ENCODE results near the gene MYO1E.
"Not testable (repeated sequence)": the region's sequence is repeated elsewhere in the genome, so short reads cannot be mapped to it uniquely, and the experiment has no call there.

The MYO1E gene

DNA sequence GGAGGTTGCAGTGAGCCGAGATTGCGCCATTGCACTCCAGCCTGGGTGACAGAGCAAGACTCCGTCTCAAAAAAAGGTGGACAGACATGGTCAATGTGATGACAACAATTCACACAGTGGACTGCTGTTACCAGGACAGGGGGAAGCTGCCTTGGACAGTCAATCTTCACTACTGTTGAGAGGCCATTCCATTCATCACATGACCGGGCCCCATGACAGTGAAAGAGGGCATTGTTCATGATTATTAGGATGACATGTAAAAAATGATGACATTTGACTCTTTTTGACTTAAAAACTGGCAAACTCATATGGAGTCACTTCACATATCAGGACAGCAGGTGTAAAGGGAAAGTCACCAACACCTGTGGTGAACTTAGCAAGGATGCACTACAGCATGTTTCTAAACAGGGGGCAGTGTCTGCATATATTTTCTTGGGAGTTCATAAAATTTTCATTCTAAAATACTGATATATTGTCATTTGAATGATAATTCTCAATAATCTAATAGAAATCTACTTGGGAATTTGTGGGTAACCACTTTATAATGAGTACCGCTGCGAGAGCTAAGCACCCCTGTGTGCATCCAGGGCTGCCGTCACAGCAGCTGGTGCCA lies 200.3 kb downstream of the MYO1E start:
- no peak for DNase-seq (ENCODE audit: extremely low read depth in 1 of 2, low read depth in 1 of 2)

DNA sequence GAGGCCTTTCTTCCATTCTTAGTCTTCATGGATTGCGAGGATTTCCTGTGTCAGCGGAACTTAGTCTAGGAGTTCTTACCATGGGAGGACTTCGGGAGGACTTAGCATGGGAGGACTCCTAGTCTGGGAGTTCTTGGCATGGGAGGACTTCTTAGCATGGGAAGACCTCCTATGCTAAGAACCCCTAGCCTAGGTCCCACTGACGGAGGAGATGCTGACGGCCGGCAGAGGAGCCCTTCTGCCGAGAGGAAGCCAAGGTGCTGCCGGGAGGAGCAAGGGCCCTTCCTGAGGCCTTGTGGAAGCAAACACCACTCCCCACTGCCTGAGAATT lies 201.6 kb downstream of the MYO1E start:
- no peak for DNase-seq (ENCODE audit: extremely low read depth in 1 of 2, low read depth in 1 of 2)

DNA sequence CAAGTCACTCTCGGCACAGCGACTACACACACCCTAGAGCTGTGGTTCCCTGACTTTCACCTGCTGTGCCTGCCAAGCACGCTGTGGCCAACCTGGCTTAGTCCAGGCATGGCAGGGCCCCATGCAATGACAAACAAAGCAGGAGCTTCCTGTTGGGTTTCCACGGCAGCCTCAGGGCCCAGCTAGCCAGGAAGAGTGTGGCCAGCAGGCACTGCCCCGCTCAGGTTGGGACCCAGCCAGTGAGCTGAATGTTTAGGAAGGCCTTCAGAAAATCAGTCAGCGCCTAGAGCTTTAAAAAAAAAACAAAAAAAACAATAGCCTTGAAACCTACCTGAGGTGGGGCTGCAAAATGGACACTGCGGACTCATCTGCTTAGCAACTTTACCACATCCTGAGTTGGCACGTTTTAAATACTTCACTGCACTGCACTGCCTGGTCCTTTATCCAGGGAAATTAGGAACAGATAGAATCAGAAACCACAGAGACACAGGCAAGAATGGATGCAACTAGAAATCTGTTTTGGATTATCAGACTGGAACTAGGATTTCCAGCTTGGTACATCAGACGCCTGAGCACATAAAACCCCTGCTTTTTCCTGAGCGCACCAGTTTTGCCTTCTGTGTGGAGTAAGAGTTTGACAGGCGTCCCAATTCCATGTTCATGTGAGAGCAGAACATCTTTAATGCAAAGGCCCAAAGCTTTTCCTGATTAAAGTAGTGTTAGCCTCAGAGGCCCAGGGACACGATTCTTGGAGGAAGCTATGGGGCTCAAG lies 202.2 kb downstream of the MYO1E start:
- no peak for DNase-seq (ENCODE audit: extremely low read depth in 1 of 2, low read depth in 1 of 2)

DNA sequence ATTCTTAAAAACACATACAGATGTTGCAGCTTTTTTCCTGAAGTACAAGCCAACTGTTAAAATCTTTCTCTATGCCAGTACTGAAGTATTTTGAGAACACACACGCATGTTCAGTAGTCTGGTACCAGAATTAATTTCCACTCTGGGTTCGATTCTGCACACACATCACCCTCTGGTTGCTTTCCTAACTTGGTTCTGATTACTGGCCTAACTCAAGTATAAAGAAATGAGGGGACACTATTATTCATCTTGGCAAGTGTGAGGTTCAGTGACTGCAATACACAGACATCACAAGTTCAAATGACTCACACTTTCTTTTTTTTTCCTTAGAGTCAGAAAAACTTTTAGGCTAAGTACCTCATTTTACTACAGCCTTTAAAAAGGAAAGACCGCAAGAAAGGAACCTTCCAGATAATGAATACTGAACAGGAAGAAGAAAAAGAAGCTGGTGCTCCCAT lies 203.4 kb downstream of the MYO1E start:
- DNase-seq (ENCODE audit: extremely low read depth in 1 of 2, low read depth in 1 of 2) = no peak

DNA sequence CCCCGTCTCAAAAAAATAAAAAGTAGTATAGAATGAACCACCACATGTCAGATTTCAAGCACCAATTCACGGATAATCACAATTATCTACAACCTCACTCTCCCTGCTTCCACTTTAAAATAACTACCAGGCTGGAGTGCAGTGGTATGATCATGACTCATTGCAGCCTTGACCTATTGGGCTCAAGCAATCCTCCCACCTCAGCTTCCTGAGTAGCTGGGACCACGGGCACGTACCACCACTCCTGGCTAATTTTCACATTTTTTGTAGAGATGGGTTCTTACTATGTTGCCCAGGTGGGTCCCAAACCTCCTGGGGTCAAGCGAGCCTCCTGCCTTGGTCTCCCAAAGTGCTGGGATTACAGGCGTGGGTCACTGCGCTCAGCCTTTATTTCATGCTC lies 204.1 kb downstream of the MYO1E start:
- no peak for DNase-seq (ENCODE audit: extremely low read depth in 1 of 2, low read depth in 1 of 2)

DNA sequence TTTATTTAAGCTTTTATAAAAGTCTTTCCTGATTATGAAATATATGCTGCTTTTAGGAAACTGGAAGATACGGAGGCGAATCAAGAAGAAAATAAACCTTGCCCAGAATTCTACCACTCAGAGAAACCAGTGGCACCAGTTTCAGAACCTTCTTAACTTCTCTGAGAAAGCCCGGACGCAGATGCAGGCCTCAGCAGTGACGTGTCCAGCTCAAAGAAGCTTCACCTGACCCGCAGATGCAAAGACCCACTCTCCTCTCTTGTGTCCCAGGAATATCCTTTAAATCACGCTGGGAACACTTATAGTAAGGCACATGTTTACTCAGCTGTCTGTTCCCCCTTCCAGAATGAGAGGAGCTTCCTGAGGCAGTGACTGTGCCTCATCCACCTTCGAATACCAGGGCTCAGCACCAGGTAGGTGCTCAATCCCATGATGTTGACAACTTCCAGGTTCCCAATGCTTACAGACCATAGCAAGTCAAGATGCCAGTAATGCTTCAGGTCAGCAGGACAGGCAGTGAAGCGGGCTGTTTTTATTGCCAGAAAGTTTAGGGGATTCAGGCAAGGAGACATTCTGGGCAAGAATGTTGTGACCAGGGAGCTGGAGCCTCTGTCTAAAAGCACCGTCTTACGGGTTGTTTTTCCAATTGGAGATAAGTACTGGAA lies 205.9 kb downstream of the MYO1E start:
- DNase-seq (ENCODE audit: extremely low read depth in 1 of 2, low read depth in 1 of 2) = no peak

DNA sequence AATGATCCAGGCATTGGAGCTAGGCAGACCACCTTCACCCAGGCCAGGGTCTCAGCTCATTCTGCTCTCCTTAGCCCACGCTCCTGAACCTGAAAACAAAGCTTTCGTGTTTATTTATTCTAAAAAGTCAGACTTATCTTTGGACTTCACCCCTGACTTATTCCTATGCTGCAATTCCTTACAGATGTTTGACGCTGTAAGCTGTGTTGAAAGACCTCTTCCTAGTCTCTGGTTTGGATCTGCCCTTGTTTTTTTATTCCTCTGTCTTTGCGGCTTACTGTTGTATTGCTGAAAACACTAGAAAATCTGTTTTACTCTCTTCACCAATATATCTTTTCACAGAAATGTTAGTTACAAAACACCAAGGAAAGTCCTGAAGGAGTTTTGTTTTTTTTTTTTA lies 206.5 kb downstream of the MYO1E start:
- no peak for DNase-seq (ENCODE audit: extremely low read depth in 1 of 2, low read depth in 1 of 2)

DNA sequence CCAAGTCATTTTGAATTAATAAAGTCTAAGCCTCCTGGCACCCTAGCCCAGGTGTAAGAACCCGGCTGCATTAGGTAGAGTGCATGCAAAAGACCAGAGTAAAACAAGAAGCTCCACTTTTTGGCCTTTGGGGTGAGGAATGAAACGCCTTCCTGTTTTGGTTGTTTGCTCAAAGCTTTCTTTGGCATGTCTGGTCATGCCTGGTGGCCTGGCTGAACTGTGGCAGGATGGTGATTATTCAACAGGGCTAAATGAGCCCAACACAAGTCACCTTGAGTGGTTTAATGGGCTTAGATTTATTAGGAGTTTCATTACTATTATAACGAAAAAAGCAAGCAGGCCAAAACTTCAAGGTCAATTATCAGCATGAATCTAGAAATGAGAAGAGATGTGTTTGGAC lies 206.9 kb downstream of the MYO1E start:
- DNase-seq (ENCODE audit: extremely low read depth in 1 of 2, low read depth in 1 of 2) = no peak

- DNase-seq (ENCODE audit: extremely low read depth in 1 of 2, low read depth in 1 of 2) = not testable (repeated sequence)
Measured at GRCh38 chr15:59162080-59162479, 210.6 kb downstream of the MYO1E start.

GRCh38 chr15:59160880-59161593 lies 211.6 kb downstream of the MYO1E start:
- DNase-seq (ENCODE audit: extremely low read depth in 1 of 2, low read depth in 1 of 2) = no peak

GRCh38 chr15:59159210-59159609 lies 213.5 kb downstream of the MYO1E start:
- no peak for DNase-seq (ENCODE audit: extremely low read depth in 1 of 2, low read depth in 1 of 2)

DNA sequence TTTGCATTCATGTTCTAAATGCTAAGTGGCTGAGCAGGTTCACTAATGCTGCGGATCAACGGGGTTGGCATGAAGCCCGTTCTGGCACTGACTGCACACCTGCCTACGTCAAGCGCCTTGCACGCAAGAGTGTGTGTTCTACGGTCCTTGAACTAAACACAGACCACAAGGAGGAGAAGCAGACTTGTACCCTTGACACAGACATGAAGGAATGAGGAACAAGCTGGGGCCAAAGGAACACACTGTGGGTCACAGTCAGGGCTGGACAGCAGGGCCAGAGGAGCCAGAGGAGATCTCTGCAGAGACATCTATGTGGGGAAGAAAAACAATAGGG lies 214.0 kb downstream of the MYO1E start:
- no peak for DNase-seq (ENCODE audit: extremely low read depth in 1 of 2, low read depth in 1 of 2)

DNA sequence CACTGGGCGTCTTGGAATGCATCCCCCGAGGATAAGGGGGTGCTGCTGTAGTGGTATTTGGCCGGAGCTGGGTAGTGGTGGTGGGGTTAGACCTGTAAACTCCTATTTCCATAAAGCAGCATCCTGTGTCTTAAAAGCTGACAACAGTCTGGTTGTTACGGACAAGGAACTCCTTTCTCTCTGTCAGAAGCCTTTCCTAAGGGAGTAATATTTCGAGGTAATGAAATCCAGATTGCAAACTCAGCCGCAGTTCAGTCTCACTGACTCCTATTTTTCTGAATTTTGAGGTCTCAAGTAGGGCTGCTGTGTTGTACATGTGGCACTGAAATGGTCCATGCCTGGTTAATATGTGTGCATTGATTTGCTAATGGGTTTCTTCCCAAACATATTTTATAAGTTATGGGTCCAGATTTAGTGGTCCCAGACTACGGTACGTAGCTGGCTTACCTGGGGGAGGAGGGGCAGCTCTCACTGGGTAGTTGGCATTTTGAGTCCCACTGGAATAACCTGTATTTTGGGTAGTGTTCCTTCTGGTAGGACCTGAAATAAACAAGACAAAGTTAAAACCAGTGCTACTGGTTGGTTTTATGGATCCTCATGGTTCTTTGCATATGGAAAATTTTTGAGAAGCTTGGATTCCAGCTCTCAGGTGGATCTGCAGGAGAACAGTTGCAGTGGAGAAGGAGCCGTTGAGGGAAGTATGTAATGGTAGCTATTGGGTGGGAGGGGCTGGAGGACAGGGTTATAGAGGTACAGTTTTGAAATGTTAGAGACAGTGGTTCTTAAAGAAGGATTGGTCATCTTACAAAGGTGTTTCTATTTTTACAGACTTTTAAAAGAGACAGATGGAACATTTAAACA lies 214.6 kb downstream of the MYO1E start:
- DNase-seq (ENCODE audit: extremely low read depth in 1 of 2, low read depth in 1 of 2) = no peak

GRCh38 chr15:59157396-59157795 lies 215.3 kb downstream of the MYO1E start:
- no peak for DNase-seq (ENCODE audit: extremely low read depth in 1 of 2, low read depth in 1 of 2)

DNA sequence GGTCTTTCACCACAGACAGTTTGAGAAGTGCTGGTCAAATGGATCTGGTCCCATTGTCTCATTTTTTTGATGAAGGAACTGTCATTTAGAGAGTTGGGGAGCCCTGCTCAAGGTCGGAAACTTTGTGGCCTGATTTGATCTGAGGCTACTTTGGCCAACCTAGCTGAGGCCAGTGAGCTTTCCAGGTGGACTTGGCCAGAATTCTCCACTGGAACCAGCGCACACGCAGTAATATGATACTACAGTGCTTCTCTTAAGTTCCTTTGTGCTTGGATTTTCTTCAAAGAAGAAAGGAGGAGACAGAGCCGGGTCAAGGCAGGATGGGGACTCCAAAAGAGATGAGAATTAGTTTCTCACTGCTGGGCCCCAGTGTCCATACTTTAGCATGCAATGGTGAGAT lies 217.2 kb downstream of the MYO1E start:
- DNase-seq (ENCODE audit: extremely low read depth in 1 of 2, low read depth in 1 of 2) = no peak

DNA sequence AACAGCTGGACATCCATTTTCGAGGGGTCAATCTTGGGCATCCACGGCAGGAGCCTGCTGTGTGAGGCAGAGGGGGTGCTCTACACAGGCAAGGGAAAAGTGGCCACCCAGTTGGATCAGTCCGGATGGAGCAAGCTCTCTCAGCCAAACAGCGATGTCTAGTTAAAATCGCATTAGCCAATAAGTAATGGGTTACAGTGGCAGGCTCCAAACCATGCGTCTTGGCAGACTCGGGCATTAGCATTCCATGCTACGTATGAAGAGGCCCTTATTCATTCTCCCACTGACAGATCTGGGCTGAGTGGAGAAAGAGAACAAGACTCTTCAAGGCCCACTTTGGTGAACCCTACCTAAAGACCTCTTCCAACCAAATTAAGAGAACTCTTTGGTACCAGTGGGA lies 218.4 kb downstream of the MYO1E start:
- no peak for DNase-seq (ENCODE audit: extremely low read depth in 1 of 2, low read depth in 1 of 2)

DNA sequence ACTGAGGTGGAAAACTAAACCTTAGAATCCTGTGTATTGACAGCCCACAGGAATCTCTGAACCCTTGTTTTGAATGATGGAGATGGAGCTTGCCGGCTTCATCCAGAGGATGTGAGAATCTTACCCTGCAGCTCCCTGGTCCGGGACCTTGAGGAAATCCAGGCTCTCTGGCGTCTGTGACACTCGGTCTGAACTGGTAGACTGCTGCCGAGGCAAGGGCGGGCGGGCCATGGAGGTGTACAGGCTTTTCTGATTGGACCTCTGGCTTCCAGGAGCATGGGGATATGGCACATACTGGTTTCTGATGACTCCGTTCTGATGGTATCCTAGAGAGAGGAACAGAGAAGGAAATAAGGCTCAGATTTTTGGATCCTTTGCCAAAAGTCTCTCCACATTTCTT lies 219.2 kb downstream of the MYO1E start:
- DNase-seq (ENCODE audit: extremely low read depth in 1 of 2, low read depth in 1 of 2) = no peak

GRCh38 chr15:59152694-59153450 lies 219.8 kb downstream of the MYO1E start:
- DNase-seq (ENCODE audit: extremely low read depth in 1 of 2, low read depth in 1 of 2) = no peak

DNA sequence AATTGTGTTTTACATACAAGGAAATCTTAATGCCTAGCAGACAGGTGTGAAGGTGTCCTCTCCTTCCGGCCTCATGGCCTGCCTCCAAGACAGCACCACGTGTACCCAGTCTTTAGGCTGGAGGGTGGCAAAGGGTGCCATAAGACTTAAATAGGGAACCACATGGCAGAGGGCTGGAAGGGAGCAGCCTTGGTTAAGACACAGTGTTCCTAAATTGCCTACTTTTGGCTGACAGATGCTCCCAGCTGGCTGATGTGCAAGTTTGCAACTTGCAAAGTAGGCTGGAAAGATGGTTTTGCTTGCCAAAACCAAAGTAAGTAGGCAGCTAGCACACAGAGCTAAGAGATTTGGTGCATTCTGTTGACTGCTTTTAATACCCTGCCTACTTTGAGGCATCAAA lies 222.5 kb downstream of the MYO1E start:
- DNase-seq (ENCODE audit: extremely low read depth in 1 of 2, low read depth in 1 of 2) = no peak

Data from activated CD8-positive, alpha-beta memory T cell treated with anti-CD3 and anti-CD28 coated beads for 1 hour (primary cell).